Bone marrow (tissue), 2 donors: ENCODE data around the gene GYG2.
"Not testable (repeated sequence)": the region's sequence is repeated elsewhere in the genome, so short reads cannot be mapped to it uniquely, and the experiment has no call there.

Experiments
- DNase-seq, 2 donors: peaks; one replicate each; lab custom pipeline; 2025; lab: John Stamatoyannopoulos, UW

The GYG2 gene

DNA sequence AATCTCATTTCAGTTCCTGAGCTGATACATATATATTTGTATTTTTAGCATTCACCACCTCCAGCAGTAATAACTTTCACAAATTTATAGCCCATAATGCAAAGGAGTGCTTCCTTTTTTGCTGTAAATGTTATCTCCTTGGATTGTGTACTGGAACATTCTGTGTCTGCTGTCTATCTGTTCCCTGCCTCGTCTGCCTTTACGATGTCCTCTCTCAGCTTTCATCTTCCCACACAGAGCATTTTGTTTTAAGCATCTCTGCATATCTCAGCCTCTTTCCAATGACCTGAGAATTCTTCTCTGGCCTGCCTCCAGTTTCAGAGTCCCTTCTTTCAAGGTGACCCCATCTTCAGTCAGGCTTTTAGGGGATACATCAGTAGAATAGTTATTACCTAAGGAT lies 43.1 kb downstream of the GYG2 start:
- DNase-seq = no peak

DNA sequence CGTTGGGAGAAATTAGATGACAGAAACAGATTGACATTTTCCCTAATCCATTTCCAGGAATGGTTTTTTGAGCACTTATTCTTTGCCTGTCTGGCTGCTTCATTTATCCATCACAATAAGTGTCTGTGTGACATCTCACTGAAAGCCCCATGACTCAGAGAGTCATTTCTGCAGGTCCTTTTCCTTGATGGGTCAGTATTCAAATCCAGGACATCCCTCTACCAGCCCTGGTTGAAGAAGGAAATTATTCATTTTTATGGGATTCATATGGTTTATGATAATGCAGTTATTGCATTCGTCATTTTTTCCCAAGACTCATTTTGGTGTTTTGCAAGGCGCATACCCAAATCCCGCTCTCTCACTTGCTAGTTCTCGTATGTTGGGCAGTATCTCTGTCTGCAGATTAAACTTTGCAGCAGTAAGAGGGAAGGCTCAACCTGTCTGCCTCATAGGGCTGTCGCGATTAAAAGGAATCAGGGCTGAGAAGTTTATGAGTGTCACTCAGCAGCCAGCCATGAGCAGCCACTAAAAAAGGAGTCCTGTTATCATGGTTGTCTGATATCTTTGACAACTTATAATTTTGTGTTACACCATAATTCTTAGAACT lies 44.0 kb downstream of the GYG2 start:
- DNase-seq = no peak

DNA sequence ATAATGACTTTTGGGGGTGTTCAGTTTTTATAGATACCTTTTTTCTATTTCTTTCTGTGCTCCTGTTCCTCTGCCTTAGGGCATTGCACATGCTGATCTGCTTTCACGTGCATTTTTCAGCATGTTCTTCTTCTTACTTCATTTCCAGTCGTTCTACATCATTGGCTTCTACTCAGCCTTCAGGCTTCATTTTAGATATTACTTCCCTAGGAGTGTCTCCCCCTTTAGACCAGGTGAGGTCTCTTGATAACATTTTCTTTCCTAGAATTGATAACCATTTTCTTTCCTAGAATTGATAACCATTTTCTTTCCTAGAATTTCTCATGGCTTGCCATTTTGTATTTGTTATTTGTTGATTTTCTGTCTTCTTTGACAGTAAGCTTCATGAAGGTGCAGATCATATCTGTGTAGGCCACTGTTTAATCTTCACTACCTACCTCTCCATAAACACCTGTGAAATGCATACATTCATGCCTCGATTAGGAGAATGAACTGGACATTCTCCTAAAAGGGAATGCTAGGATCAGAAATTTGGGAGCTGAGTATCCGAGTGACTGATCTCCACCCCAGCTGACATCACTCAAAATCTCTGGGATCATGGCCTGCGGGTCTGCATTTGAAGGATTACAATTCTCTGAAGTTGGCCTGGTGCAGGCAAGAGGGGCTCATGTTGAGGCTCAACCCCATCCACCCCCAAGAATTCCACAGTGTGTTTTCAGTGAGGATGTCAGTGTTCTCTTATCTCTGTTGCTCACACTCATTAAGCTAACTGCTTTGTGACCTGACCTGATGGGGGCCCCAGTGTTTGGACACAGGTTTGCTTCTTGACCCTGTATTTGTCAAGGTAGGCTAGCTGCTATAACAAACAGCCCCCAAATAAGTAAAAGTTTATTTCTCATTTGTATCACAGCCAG lies 45.7 kb downstream of the GYG2 start:
- no peak for DNase-seq

DNA sequence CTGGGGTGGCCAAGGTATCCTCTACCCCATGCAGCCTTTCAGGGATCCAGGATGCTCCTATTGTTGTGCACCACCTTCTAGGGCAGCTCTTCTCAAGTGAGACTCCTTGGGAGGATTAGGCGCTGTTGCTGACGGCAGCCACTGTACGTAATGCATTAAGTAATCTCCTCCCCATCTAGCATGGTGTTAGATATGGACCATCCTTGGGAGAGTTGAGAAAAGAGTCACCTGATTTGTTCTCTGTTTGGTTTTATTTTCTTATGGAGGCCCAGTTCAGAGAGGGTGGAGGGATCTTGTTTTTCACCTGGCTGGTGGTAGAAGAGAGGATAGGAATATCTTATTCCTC lies 46.4 kb downstream of the GYG2 start:
- no peak for DNase-seq

DNA sequence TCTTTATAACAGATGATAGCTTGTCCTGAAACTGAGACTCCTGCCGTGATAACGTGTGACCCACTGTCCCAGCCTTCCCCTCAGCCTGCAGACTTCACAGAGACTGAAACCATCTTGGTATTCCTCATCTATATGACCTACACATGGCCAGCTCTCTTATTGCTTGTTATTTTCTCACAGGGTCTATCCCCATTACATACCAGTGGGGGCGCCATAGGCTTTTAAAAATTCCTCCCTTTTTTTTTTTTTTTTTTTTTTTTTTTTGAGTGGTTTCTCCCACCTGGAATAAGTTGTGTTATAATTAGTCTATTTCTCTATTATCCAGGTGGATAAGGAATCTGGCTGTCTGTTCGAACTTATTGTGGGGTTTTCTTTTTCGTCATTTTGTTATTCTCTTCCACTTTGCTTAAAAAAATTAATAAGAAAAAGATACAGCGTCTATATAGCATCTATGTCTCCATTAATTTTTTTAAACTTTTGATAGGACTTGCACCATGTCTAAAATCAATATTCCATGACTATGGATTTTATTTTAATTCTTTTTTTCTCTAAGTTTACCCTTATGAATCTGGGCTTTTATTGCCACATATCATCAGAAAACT lies 47.2 kb downstream of the GYG2 start:
- DNase-seq = no peak

DNA sequence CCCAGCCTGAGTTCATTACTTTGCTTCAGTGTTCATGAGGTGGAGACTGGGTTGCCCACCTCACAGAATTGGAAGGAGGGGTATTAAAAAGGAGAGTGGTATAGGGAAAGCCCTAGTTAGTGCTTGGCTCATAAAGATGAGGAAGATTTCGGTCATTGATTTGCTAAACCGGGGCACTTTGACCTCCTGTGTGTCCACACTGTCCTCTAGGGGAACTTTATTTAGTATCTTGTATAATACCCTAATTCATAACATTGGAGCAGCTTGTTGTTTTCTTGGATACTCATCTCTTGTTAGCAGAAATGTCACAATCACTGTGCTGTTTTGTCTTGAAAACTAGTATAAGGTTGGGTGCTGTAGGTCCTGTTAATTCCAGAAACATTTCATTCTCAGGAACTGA lies 49.8 kb downstream of the GYG2 start:
- DNase-seq = no peak

DNA sequence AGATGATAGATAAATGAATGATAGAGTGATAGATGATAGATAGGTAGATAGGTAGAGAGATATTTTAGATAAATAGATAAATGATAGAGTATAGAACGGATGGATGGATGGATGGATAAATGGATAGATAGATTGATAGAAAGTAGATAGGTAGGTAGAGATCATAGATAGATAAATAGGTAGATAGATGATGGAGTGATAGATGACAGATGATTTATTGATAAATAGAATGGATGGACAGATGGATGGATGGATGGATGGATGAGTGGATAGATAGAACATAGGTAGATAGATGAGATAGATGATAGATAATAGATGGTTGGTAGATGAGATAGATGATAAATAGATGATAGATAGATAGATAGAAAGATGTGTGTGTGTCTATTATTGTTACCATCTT lies 50.9 kb downstream of the GYG2 start:
- DNase-seq = no peak

DNA sequence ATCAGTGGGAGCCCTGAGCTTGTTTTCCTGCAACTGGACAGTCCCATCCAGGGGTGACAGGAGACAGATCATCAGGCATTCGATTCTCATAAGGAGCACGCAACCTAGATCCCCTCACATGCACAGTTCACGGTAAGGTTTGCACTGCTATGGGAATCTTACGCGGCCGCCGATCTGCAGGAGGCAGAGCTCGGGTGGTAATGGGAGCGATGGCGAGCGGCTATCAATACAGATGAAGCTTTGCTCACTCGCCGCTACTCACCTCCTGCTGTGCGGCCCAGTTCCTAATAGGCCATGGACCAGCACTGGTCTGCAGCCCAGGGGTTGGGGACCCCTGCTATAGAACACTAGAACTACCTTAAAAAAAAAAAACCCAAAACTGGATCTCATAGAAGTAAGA lies 55.0 kb downstream of the GYG2 start:
- no peak for DNase-seq

DNA sequence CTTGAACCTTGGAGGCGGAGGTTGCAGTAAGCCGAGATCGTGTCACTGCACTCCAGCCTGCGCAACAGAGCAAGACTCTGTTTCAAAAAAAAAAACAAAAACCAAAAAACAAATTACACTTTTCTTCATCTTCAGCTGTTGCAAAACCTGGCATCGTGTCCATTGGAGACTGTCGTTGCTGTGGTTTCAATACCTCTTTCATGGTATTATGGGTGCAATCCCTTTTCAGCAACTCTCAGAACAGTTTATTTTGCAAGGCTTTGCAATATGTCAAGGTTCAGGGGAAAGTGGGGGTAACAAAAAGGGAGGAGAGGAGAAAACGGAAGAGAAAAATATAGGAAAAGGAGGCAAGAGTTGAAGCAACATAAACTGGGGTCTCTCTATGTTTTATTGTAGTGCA lies 59.6 kb downstream of the GYG2 start:
- DNase-seq = no peak

DNA sequence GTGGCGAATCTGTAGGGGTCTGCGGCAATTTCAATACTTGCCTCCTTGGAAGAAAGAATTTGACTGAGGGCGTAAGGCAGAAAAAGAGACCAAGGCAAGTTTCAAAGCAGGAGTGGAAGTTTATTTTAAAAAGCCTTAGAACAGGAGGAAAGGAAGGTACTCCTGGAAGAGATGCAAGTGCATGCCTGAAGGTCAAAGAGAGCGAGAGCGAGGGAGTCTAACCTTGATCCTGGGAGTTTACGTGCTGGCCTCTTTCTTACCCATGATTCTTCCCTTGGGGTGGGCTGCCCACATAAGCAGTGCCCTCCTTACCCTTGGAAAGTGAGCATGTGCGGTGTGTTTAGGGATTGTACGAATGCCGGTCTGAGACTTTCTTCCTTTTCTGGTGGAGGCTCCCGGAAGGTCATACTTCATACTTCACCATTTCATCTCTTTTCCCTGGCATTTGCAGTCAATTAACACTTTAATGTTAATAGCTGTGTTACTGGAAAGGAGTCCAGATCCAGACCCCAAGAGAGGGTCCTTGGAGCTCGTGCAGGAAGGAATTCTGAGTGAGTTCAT lies 60.4 kb downstream of the GYG2 start:
- DNase-seq = no peak

DNA sequence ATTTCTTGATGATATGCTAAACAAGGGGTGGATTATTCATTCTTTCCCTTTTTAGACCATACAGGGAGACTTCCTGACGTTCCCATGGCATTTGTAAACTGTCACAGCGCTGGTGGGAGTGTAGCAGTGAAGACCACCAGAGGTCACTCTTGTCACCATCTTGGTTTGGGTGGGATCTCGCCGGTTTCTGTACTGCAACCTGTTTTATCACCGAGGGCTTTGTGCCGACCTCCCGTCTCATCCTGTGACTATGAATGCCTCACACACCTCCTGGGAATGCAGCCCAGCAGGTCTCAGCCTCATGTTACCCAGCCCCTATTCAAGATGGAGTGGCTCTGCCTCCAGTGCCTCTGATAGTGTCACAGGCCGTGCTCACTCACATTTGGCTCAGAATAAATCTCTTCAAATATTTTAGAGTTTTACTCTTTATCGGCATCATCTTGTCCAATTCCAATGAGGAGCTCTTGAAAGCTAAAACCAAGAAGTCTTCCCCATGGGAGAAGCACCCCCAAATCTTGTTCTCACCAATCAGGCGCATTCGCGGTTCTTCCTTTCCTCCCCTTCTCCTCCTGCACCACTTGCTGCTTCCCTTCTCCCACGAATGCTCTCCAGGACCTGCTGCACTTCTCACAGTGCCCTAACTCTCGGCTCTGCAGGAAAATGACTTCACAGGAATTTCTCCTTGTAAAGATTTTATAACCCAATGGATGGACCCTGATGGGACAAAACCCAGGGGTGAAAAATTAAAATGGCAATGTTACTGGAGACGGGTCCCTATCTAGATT lies 61.2 kb downstream of the GYG2 start:
- DNase-seq = not testable (repeated sequence)

DNA sequence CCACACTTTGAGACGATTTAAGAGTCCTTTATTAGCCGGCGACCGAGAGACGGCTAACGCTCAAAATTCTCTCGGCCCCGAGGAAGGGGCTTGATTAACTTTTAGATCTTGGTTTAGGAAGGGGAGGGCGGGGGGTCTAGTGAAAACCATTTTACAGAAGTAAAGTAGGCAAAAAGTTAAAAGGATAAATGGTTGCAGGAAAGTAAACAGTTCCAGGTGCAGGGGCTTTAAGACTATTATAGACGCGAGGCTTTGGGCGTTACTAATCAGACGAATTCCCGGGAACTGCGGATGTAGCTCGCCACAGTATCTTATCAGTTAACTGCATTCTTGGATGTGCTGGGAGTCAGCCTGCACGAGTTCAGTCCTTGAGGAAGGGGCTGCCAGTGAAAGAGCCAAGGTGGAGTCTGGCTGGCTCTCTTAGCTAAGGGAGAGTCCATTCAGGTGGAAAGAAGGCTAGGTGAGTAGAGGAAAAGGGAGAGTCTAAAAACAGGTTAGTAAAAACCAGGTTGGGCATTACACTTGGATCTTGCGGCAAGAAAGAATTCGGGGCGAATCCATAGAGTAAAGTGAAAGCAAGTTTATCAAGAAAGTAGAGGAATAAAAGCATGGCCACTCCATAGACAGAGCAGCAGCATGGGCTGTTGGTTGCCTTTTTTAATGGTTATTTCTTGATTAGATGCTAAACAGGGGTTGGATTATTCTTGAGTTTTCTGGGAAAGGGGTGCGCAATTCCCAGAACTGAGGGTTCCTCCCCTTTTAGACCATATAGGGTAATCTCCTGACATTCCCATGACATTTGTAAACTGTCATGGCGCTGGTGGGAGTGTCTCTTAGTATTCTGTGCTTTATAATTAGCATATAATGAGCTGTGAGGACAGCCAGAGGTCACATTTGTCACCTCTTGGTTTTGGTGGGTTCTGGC lies 62.1 kb downstream of the GYG2 start:
- not testable (repeated sequence) for DNase-seq

DNA sequence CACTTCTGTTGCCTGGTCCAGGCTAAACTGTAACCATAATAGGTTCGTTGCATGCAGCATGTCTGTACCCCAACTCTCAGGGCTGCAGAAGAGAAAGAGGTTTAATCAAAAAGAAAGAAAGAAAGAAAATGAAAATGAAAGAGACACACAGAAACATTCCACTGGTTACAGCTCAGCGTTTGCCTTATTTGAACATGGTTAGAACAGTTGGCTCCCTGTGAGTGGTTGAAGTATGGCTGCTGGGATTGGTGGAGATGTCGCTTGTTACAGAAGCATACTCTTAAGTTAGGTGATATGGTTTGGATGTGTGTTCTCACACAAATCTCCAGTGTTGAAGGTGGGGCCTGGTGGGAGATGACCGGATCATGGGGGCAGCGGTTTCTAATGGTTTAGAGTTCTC lies 64.1 kb downstream of the GYG2 start:
- no peak for DNase-seq

DNA sequence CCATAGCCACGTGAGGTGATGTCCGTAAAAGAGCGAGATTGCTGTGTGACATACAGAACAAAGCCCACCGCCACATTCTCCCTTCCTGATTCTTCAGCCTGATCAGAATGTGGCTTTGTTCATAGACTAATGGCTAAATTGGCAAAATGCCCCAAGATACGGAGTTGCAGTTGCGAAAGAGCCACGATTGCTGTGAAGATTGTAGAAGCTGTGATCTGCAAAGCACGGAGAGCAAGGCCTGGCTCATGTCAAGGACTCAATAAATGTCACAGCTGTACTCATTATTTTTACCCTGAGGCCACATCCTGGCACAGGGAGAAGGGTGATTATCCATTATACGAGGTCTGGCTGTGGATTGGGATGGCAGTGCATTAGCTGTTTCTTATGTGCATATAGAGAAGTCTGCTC lies 66.2 kb downstream of the GYG2 start:
- DNase-seq = no peak

DNA sequence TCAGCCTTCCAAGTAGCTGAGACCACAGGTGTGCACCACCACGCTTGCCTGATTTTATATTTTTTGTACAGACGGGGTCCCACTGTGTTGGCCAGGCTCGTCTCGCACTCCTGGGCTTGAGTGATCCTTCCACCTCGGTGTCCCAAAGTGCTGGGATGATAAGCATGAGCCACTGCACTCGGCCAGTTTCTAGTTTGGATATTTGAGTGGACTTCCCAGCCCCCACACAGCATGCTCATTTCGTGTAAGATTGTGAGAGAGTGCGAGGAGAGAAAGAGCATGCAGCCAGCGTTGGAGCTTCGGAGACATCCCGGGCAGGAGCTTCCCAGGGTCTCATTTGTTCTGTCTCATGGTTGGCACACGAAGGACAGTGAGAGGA lies 68.6 kb downstream of the GYG2 start:
- no peak for DNase-seq

DNA sequence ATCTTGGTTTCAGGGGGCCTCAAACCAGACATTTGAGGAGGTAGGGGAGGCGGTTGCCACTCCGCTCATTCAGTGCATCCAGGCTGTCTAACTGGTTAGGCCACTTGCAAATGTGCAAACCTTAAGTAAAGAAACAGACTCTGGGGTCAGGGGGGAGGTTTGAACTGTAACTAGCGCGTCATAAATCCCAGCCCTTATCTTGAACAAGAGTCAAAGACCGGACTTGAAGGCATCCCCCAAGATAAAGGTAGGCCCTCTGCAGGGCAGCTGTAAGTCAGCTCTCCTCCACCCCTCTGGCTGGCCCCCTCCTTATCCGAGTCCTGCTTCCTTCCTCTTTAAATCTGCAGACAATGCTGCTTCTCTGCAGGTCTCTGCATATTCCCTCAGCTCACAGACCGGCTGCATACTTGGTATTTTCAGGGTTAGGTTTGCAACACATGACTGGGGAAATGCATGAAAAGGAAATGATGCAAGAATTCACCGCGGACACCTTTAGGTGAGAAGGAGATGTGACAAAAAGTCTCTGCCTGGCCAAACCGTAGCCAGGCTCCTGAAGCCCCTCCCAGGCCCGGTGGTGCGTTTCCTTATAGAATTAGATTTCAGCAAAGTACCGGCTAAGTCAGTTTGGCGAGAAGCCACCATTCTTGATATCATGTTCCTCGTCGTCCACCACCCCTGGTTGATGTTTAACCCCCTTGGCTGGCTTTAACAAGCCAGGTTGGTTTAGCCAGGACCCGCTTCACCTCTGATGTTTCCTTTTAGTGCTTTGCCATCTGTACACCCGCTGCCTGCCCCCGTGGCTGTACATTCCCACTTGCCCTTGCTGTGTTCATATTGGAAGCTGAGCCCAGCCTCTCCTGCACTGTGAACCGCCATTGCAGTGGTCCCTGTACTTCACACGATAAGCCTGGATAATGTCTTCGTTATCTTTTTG lies 69.2 kb downstream of the GYG2 start:
- peak in 1 of 2 donors; percentile 25 for DNase-seq

DNA sequence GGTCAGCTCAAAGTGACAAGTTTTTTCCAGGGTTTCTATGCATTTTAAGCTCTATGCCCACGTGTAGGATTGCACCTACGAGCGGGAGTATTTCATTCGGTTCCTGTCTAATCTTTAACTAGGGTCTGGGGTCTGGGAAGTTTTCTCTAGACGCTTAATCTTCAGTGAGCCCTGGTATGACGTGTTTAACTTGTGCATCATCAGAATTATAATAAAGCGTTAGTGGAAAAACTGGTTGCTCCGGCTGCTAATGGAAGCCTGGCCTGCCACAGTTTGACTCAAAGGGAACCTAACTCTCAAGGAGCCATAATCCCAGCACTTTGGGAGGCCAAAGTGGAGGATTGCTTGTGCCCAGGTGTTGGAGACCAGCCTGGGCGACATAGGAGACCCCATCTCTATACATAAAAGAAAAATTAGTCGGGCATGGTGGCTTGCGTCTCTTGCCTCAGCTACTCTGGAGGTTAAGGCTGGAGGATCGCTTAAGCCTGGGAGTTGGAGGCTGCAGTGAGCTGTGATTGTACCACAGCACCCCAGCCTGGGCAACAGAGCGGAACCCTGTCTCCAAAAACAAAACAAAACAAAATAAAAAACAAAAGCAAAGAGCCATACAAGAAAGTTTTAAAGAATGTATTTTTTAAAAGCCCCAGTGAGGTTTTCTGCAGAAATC lies 70.2 kb downstream of the GYG2 start:
- DNase-seq = no peak

DNA sequence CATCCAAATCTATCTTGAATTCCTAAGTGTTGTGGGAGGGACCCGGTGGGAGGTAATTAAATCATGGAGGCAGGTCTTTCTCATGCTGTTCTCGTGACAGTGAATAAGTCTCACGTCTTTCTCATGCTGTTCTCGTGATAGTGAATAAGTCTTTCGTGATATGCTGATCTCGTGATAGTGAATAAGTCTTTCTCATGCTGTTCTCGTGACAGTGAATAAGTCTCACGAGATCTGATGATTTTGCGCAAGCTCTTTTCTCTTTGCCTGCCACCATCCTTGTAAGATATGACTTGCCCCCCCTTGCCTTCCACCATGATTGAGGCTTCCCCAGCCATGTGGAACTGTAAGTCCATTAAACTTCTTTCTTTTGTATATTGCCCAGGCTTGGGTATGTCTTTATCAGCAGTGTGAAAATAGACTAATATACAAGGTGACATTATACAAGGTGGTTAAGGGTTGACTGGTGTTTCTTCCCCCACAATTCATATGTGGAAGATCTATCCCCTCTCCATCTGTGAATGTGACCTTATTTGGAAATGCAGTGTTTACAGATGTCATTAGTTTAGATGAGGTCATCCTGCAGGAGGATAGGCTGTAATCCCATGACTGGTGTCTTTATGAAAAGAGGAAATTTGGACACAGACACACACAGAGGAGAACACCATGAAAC lies 72.8 kb downstream of the GYG2 start:
- DNase-seq = no peak

DNA sequence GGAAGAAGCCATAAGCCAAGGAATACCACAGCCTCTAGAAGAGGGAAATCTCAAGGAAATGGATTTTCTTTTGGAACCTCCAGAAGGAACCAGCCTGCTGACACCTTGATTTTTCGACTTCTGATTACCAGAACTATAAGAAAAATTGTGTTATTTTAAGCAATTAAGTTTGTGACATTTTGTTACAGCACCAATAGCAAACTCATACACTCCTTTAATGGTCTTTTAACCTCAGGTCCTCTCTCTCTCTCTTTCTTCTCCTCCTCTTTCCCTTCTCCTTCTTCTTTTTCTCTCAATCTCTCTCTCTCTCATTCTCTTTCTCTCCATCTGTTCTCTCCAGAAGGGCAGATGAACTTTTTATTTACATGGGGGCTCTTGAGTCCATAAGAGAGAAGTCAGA lies 74.1 kb downstream of the GYG2 start:
- no peak for DNase-seq
